SU-DHL-6 (cell line): ENCODE data around the gene MITF.

Experiments
- H2AFZ ChIP-seq: fragments of 200-600 bp; sonication (generic); 2 replicates; pipeline ENCODE4 v1.6.1; 2014; ENCODE audit warnings: low read depth, mild to moderate bottlenecking, moderate library complexity, mixed read lengths, antibody characterized with exemption, low read length; ENCODE audit not compliant: severe bottlenecking
- H3F3A ChIP-seq: fragments of 200-600 bp; shearing (Covaris generic); 2 replicates; pipeline ENCODE4 v1.6.0; 2016; ENCODE audit warnings: antibody characterized with exemption, mild to moderate bottlenecking; ENCODE audit not compliant: insufficient read depth
- H3K27ac ChIP-seq: fragments of 200-600 bp; sonication (generic); 2 replicates; pipeline ENCODE4 v1.5.1; 2016; ENCODE audit warnings: low read depth, mild to moderate bottlenecking, low read length, moderate library complexity, mixed read lengths
- H3K27me3 ChIP-seq: fragments of 200-600 bp; sonication (generic), shearing (Covaris generic); 2 replicates; pipeline ENCODE4 v1.6.0; 2014; ENCODE audit warnings: mild to moderate bottlenecking, low read length
- H3K36me3 ChIP-seq: fragments of 200-600 bp; sonication (generic); 2 replicates; pipeline ENCODE4 v1.6.1; 2014; ENCODE audit warnings: mild to moderate bottlenecking, low read length, mixed read lengths
- H3K4me2 ChIP-seq: fragments of 300-600, 200-600 bp; shearing (Covaris generic), sonication (generic); 2 replicates; pipeline ENCODE4 v1.6.0; 2014; ENCODE audit warnings: low read length, low read depth, mild to moderate bottlenecking; ENCODE audit not compliant: poor library complexity, severe bottlenecking
- H3K4me3 ChIP-seq: fragments of 200-600 bp; sonication (generic); 2 replicates; pipeline ENCODE4 v1.5.1; 2014; ENCODE audit warnings: antibody characterized with exemption, low read length, mild to moderate bottlenecking, mixed read lengths; ENCODE audit not compliant: insufficient read depth, poor library complexity, severe bottlenecking
- H3K79me2 ChIP-seq: fragments of 200-600 bp; sonication (generic); 2 replicates; pipeline ENCODE4 v1.6.1; 2014; ENCODE audit warnings: mild to moderate bottlenecking, low read length, moderate library complexity; ENCODE audit not compliant: insufficient read depth
- H3K9ac ChIP-seq: fragments of 200-600 bp; sonication (generic); 2 replicates; pipeline ENCODE4 v1.7.0; 2014; ENCODE audit warnings: mild to moderate bottlenecking, low read length
- H3K9me2 ChIP-seq: fragments of 200-600 bp; sonication (generic); replicated peaks from 2 replicates; pipeline ENCODE4 v1.6.1; 2014; ENCODE audit warnings: low read length; ENCODE audit not compliant: insufficient read depth
- H3K9me3 ChIP-seq: fragments of 200-600 bp; sonication (generic); 2 replicates; pipeline ENCODE4 v1.6.1; 2014; ENCODE audit warnings: low read length, mixed read lengths; ENCODE audit not compliant: insufficient read depth
- H4K20me1 ChIP-seq: fragments of 200-600 bp; sonication (generic); 2 replicates; pipeline ENCODE4 v1.6.1; 2014; ENCODE audit warnings: low read depth, mild to moderate bottlenecking, antibody characterized with exemption, low read length, moderate library complexity, mixed read lengths
- EZH2phosphoT487 ChIP-seq: fragments of 200-600 bp; sonication (generic), shearing (Covaris generic); conservative IDR thresholded peaks from 2 replicates; pipeline ENCODE4 v1.6.1; 2018; ENCODE audit warnings: mild to moderate bottlenecking, antibody characterized with exemption, low read length, moderate library complexity, mixed read lengths
- TF ChIP-seq, protein P1 (sequence below): fragments of 200-600 bp; sonication (generic); IDR thresholded peaks from one replicate; pipeline ENCODE4 v1.5.1; 2017; ENCODE audit warnings: antibody characterized with exemption, mild to moderate bottlenecking, low read length, moderate library complexity; ENCODE audit not compliant: insufficient read depth, poor library complexity, severe bottlenecking

Gene MITF

DNA sequence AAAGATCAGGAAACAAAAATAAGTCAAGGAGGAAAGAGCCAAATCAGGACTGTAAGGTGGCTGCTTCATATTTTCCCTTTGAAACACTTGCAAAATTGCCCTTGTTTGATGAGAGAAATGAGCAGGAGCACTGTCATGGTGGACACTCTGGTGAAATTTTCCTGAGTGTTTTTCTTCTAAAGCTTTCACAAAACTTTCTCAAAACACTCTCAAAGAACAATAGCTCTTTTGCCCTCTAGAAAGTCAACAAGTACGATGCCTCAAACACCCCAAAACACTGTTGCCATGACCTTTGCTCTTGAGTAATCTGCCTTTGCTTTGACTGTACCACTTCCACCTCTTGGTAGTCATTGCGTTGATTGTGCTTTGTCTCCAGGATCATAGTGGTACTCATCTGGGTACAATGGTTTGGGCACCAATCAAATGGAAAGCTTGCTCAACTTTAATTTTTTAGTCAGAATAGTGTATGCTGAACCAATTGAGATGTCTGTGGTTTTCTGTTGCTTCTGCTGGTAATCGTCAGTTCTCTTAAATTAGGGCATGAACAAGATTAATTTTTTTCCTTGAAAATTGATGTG, 13.2 kb upstream of the MITF start:
- H3K36me3 ChIP-seq = no peaks in the 10 kb centered on the region
- no peaks in the 10 kb centered on the region for H4K20me1 ChIP-seq
- H3K4me2 ChIP-seq = no peak overlapping the region
- H3K9me3 ChIP-seq = no peaks in the 10 kb centered on the region
- no peaks in the 10 kb centered on the region for H3F3A ChIP-seq
- no peaks in the 10 kb centered on the region for H3K9me2 ChIP-seq
- H3K27me3 ChIP-seq = no peaks in the 10 kb centered on the region
- no peak overlapping the region for H3K9ac ChIP-seq
- no peak overlapping the region for H2AFZ ChIP-seq
- H3K4me3 ChIP-seq = no peak overlapping the region
- no peak overlapping the region for H3K27ac ChIP-seq
- no peaks in the 10 kb centered on the region for H3K79me2 ChIP-seq
- TF ChIP-seq EZH2phosphoT487 = no peak
- TF ChIP-seq, protein P1, sequence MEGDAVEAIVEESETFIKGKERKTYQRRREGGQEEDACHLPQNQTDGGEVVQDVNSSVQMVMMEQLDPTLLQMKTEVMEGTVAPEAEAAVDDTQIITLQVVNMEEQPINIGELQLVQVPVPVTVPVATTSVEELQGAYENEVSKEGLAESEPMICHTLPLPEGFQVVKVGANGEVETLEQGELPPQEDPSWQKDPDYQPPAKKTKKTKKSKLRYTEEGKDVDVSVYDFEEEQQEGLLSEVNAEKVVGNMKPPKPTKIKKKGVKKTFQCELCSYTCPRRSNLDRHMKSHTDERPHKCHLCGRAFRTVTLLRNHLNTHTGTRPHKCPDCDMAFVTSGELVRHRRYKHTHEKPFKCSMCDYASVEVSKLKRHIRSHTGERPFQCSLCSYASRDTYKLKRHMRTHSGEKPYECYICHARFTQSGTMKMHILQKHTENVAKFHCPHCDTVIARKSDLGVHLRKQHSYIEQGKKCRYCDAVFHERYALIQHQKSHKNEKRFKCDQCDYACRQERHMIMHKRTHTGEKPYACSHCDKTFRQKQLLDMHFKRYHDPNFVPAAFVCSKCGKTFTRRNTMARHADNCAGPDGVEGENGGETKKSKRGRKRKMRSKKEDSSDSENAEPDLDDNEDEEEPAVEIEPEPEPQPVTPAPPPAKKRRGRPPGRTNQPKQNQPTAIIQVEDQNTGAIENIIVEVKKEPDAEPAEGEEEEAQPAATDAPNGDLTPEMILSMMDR = no peak

DNA sequence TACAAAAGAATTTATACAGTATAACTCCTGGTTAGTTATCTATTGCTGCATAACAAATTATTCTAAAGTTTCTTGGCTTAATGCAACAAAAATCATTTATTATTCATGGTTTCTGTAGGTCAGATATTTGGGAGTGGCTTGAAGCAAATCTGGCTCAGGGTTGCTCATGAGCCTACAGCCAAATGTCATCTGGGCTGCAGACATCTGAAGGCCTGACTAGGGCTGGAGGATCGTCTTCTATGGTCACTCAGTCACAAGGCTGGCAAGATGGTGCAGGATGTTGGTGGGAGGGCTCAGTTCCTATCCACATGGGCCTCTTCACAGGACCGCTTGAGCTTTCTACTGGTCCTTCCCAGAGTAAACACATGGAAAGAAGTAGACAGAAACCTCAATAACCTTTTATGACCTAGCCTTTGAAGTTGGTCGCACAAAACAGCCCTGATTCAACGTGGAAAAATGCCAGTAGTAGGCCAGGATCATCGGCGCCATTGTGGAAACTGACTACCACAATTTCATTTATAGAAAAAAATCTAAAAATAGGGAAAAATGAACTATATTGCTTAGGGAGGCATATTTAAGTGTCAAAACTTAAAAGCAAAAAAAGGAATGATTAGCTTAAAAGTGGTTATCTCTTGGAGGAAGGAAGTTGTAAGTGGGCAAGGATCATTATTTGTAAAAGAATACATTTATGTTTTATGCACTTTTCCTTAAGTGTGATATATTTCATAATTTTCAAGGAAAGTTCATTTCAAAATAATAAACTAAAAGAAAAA, 9.9 kb upstream of the MITF start:
- H3K79me2 ChIP-seq = no peaks in the 10 kb centered on the region
- H2AFZ ChIP-seq = no peak overlapping the region
- no peak overlapping the region for H3K4me3 ChIP-seq
- no peaks in the 10 kb centered on the region for H3K9me2 ChIP-seq
- H3K9ac ChIP-seq = no peak overlapping the region
- no peaks in the 10 kb centered on the region for H3K27me3 ChIP-seq
- no peak overlapping the region for H3K4me2 ChIP-seq
- H3K36me3 ChIP-seq = no peaks in the 10 kb centered on the region
- TF ChIP-seq, protein P1 = no peak
- no peak for TF ChIP-seq EZH2phosphoT487
- no peaks in the 10 kb centered on the region for H4K20me1 ChIP-seq
- H3F3A ChIP-seq = no peaks in the 10 kb centered on the region
- no peak overlapping the region for H3K27ac ChIP-seq
- no peaks in the 10 kb centered on the region for H3K9me3 ChIP-seq

GRCh38 chr3:69731080-69731479, 8.2 kb upstream of the MITF start:
- H2AFZ ChIP-seq = no peak overlapping the region

More at GRCh38 chr3:69731080-69731479, 8.2 kb upstream of the MITF start:
- Histone ChIP-seq H3K9me2 (no peaks in the 10 kb centered on the region), H4K20me1 (no peaks in the 10 kb centered on the region), H3K27ac (no peak overlapping the region), H3K27me3 (no peaks in the 10 kb centered on the region), H3K4me3 (no peak overlapping the region), H3K9ac (no peak overlapping the region), H3K4me2 (no peak overlapping the region), H3K79me2 (no peaks in the 10 kb centered on the region), H3F3A (no peaks in the 10 kb centered on the region), H3K36me3 (no peaks in the 10 kb centered on the region), H3K9me3 (no peaks in the 10 kb centered on the region)
- TF ChIP-seq, protein P1 = no peak
- TF ChIP-seq EZH2phosphoT487 = no peak
